Activated gamma-delta T cell treated with Interleukin-2 at 50 U/mL for 16 hours (primary cell): ENCODE measurements around the gene PPFIBP2.
"Not testable (repeated sequence)": the region's sequence is repeated elsewhere in the genome, so short reads cannot be mapped to it uniquely, and the experiment has no call there.

Source experiments
- DNase-seq: peaks from one replicate; pipeline ENCODE4 v3.0.0-alpha.2; 2020

Gene PPFIBP2

GRCh38 chr11:7639643-7640025, 125.8 kb downstream of the PPFIBP2 start:
- DNase-seq = no peak

GRCh38 chr11:7640816-7641215, 127.0 kb downstream of the PPFIBP2 start:
- DNase-seq = no peak

- DNase-seq = no peak
Measured at GRCh38 chr11:7642747-7643146, 128.9 kb downstream of the PPFIBP2 start.

GRCh38 chr11:7643314-7643713, 129.5 kb downstream of the PPFIBP2 start:
- DNase-seq = no peak

DNA sequence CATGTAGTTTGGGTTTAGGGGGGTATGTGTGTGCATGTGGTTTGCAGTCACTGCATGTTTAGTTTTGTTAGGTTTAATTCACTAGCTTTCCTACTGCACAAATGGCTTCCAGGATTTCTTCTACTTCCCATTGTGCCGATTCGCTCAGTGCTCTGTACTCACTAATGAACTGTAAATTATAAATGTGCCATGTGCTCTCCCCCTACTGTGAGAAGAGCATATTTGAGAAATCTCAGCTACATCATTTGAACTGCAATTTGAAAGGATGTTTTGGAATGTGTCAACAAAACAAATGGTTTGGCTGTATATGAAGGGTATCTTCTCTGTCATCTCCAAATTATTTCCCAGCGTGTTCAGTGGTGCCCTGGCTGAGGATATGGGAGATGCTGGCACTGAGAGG, 131.4 kb downstream of the PPFIBP2 start:
- no peak for DNase-seq

DNA sequence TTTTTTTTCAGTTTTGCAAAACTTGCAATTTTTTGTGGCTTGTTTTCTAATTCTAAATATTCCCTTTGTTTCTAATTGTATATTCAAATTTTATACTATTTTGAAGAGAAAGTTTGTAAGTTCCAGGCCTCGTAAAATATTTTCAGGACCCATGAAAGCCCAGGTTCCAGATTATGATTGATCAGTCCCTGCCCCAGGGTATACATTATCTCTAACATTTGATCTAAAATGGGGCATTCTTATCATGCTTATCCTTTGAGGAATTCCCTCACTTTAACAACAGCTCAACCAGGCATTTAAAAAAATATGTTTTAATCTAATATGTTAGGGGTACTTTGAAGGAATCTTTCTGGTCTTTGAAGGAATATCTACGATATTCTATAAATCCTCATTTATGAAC, 133.1 kb downstream of the PPFIBP2 start:
- DNase-seq = no peak

DNA sequence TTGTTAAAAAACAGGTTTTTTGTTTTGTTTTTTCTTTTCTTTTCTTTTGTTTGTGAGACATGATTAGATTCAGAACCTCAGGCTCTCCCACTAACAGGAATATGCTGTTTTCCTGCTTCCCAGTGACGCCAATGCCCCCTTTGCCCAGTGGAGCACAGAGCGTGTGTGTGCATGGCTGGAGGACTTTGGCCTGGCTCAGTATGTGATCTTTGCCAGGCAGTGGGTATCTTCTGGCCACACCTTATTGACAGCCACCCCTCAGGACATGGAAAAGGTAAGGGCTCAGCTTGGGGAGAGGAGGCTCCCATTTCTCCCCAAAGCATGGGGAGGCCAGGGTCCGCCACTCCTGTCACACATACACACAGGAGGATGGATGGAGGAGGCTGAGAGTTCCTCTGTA, 134.5 kb downstream of the PPFIBP2 start:
- no peak for DNase-seq

GRCh38 chr11:7651140-7651551, 137.3 kb downstream of the PPFIBP2 start:
- no peak for DNase-seq

DNA sequence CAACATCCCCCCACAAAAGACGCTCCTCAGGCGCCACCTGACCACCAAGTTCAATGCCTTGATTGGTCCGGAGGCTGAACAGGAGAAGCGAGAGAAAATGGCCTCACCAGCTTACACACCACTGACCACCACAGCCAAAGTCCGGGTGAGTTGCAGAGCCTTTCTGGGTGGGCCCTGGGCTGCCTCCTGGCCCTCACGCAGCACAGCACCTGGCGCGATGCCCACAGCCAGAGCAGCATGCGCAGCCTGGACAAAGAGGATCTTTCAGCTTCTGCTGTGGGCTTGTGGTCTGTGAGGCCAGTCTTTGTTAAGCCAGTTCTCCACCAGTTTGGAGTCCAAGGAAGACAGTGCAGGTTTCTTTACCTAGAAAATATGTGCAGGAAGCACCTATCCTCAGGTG, 137.9 kb downstream of the PPFIBP2 start:
- DNase-seq = no peak

GRCh38 chr11:7654195-7654705, 140.5 kb downstream of the PPFIBP2 start:
- no peak for DNase-seq

DNA sequence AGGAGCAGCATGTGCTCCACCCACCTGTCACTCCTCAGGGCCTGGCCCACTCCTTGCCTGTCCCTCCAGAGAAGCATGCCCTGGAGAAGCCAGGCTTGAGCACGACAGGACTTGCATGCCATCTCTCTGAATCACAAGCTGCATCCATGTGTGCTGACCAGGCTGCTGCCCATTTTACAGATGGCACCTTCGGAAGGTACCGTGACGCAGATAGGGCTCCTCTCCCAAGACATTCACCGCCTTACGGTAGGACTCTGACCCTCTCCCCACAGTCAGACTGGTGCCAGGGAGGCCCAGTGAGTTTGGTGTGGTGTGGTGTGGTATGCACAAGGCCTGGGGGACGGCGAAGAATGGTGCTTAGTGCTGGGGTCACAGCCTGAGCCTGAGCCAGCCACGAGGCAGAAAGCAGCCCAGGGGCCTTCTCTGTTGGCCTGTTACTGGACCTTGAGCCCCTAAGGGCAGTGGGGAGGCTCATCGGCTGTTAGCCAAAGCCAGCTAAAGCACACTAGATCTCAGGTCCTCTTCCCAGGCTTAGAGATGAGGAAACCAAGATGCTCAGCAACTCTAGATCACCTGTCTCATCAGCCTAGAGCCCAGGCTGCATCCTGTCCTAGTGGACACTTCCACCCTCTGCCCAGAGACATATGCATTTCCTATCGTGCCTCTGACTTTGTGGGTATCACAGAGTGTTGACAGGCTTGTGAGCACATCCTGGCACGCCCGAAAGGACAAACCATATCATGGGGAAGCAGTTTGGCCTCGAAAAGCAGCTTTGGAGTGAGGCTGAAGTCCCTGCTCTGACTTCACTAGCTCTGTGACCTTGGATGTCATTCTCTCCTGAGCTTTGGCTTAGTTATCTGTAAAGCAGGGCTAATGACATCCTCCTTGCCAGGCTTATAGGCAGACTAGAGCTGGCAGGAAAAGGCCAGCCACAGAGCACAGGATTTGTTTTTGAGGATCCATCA, 141.7 kb downstream of the PPFIBP2 start:
- DNase-seq = no peak

- no peak for DNase-seq
Measured at GRCh38 chr11:7656704-7657103, 142.9 kb downstream of the PPFIBP2 start.

GRCh38 chr11:7657306-7658025, 143.7 kb downstream of the PPFIBP2 start:
- no peak for DNase-seq

DNA sequence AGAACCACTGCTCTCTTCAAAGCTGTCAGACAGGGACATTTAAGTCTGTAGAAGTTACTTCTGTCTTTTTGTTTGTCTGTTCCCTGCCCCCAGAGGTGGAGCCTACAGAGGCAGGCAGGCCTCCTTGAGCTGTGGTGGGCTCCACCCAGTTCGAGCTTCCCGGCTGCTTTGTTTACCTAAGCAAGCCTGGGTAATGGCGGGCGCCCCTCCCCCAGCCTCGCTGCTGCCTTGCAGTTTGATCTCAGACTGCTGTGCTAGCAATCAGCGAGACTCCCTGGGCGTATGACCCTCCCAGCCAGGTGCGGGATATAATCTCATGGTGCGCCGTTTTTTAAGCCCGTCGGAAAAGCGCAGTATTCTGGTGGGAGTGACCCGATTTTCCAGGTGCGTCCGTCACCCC, 149.7 kb downstream of the PPFIBP2 start:
- DNase-seq = not testable (repeated sequence)

DNA sequence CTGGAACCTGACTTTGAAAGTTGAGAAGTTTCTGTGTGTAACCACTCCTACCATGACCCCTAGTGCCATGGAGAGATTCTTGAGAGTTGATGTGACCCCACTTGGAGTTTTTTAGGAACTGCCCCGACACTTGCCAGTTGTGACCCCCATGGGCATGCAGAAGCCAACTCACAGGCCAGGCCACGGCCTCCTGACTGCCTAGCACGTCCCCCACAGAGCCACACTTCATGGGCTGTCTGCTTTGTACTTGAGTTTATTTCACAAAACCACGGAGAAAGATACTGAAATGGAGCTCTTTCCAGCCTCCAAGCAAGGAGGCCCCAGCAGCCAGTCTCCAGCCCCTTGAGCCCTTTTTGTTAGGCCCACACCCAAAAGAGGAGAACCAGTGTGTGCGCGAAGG, 151.1 kb downstream of the PPFIBP2 start:
- no peak for DNase-seq

GRCh38 chr11:7665473-7666291, 151.9 kb downstream of the PPFIBP2 start:
- peak; percentile 40 for DNase-seq

DNA sequence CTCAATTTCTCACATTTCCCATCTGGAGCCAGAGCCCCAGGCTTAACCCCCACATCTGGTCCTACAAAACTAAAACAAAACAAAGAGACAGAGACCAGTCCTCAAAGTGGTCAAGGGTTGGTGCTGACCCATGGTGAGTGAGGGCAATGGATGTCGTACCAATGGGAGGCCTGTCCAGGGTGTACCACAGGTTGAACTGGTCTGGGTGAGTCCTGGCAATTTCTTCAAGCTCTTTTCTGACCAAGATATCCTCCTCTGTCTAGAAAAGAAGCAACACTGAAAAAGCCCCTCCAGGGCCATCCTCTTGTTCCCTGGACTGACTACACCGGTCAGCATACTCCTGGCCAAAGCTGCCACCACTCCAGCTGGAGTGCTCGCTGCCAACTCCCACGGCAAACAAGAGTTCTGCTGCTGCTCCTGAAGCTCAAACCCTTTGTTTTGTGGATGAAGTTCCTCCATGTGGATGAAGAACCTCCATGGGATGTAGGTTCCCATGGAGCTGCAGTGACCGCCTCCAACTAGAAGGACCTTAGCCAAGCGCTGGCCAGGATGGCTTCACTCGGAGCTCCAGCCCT, 152.6 kb downstream of the PPFIBP2 start:
- no peak for DNase-seq

- DNase-seq = no peak
Measured at GRCh38 chr11:7667460-7667859, 153.7 kb downstream of the PPFIBP2 start.

- no peak for DNase-seq
Measured at GRCh38 chr11:7668464-7668863, 154.7 kb downstream of the PPFIBP2 start.

DNA sequence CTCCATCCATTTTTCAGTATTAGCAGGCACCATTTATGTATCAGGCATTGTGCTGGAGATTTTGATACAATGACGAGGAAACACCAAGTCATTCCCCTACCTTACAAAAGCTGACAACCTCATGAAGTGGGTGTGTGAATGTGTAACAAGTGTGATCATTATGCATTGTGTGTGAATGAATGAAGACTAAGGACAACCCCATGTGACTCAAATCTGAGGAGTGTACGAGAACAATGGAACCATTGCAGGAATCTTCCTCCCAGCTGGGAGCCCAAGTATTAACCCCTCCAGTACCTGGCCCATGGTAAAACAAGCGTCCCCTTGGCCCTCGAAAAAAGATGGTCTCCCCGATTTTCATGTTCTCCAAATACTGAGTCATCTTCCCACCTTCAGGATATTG, 155.1 kb downstream of the PPFIBP2 start:
- no peak for DNase-seq

DNA sequence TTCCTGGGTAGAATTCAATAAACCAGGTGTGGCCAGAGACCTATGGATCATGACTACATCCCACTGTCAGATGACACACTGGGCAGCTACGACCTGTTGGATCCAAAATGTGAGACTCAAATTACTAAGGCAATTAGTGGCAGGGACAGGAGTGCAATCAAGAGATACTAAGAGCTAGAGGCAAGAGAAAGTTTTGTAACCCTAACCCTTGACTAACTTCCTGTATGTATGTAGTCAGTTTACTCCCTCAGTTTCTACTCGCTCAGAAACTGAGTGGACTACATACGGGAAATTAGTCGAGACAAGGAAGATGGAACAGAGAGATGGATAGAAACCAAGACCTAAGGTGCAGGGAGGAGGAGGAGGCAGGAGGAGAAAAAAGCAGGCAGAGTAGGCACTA, 156.8 kb downstream of the PPFIBP2 start:
- DNase-seq = no peak

DNA sequence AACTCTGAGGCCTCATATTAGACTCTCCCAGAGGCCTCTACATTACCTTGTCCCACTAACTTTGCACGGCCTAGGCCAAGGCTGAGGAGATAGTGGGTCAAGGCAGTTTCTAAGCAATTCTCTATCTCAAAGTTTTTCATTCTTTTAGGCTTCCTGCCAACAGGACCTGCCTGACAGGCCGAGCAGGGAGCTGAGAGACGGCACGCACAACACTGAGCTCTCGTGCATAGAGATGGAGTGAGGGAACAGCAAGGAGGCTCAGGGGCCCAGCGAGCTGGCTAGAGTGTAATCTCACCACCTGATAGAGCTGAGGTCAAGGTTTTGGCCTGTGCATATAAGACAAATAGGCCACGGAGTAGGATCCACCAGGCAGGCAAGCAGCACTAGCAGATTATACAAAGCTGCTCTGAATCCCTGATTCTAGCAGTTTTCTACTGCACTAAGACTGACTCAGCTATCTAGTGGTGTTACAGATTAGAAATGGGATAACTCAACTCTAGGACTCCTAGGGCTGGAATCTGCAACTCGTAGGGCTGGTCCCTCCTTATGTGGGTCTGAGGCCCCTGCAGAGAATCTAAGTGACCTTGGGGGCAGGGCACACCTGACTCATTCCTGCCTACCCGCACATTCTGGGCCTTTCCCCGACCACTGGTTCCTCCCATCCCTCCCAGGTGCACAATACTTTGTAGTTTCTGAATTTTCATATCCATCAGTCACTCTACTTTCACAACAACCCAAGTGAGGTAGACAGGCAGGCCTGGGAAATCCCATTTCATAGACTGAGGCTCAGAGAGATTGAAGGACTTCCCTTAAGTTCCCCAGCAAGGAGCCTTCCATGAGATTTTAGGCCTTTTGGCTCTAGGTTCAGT, 157.8 kb downstream of the PPFIBP2 start:
- no peak for DNase-seq
